AG10803 (cell line): Measurements from ENCODE around the gene ZNF28.
"Not testable (repeated sequence)": the region's sequence is repeated elsewhere in the genome, so short reads cannot be mapped to it uniquely, and the experiment has no call there.

Source experiments
- DNase-seq: peaks from one replicate; pipeline ENCODE4 v3.0.0; 2010; ENCODE audit warnings: low read depth
- H3K4me3 ChIP-seq: 2 replicates; pipeline ENCODE4 v1.5.1; 2011; ENCODE audit warnings: mild to moderate bottlenecking, low read length, control low read depth
- CTCF ChIP-seq: conservative IDR thresholded peaks from 2 replicates; pipeline ENCODE4 v1.5.1; 2011; ENCODE audit warnings: mild to moderate bottlenecking, low read length, control low read depth, inconsistent platforms

Gene ZNF28

GRCh38 chr19:52821204-52821960 is at the start of gene ZNF28:
Gene ZNF28, minus strand, starts transcription at chr19:52821633. Its CDS starts 3,675 bp downstream, at chr19:52817958.
- DNase-seq, result peak; percentile 46
- H3K4me3 ChIP-seq, result peak within 1 kb of the TSS; percentile 67

GRCh38 chr19:52868031-52868430 is 46.6 kb upstream of the ZNF28 start:
- not testable (repeated sequence) for DNase-seq, H3K4me3 ChIP-seq

- peak; percentile 53 for DNase-seq
- TF ChIP-seq CTCF, result 0 out of 2 replicates have a peak, but pooled peaks have one; percentile 11
- H3K4me3 ChIP-seq, result peak within 1 kb of the TSS; percentile 74
Measured at GRCh38 chr19:52857378-52858191, 36.2 kb upstream of the ZNF28 start, which contains the start of gene ZNF468. Gene ZNF468, minus strand, starts transcription at chr19:52857619. Its CDS starts 3,347 bp downstream, at chr19:52854272.

GRCh38 chr19:52856540-52857377 is 35.3 kb upstream of the ZNF28 start:
- DNase-seq, result peak; percentile 24
- H3K4me3 ChIP-seq, result peak overlapping the region; percentile 74

- H3K4me3 ChIP-seq, DNase-seq: not testable (repeated sequence)
Measured at GRCh38 chr19:52847352-52847751, 25.9 kb upstream of the ZNF28 start.

GRCh38 chr19:52840825-52841465 is 19.5 kb upstream of the ZNF28 start:
- not testable (repeated sequence) for DNase-seq, H3K4me3 ChIP-seq

- DNase-seq, H3K4me3 ChIP-seq: not testable (repeated sequence)
Measured at GRCh38 chr19:52834289-52834688, 12.9 kb upstream of the ZNF28 start.

- not testable (repeated sequence) for DNase-seq, H3K4me3 ChIP-seq
Measured at GRCh38 chr19:52833541-52833940, 12.1 kb upstream of the ZNF28 start.

- H3K4me3 ChIP-seq, DNase-seq: not testable (repeated sequence)
Measured at GRCh38 chr19:52829866-52830265, 8.4 kb upstream of the ZNF28 start.

GRCh38 chr19:52825765-52826164 is 4.3 kb upstream of the ZNF28 start:
- no peak overlapping the region for H3K4me3 ChIP-seq
- no peak for TF ChIP-seq CTCF
- DNase-seq, result no peak

GRCh38 chr19:52823676-52824075 is 2.2 kb upstream of the ZNF28 start:
- TF ChIP-seq CTCF, result no peak
- no peak overlapping the region for H3K4me3 ChIP-seq
- no peak for DNase-seq

- peak overlapping the region; percentile 67 for H3K4me3 ChIP-seq
- peak; percentile 24 for DNase-seq
Measured at GRCh38 chr19:52820472-52821203, 795 bp downstream of the ZNF28 start.
